Neural progenitor cell (in vitro differentiated cells): Measurements from ENCODE around the gene SNRPB. TPM values are rescaled to one million over a fixed set of nuclear protein-coding genes. Genes with fewer than 3 reads are reported as not detected.

Experiments used
- DNase-seq: peaks from one replicate; pipeline ENCODE4 v3.0.0-alpha.2; 2016; ENCODE audit warnings: low spot score
- H2AFZ ChIP-seq: fragments of 200-600 bp; sonication (generic); replicated peaks from 2 replicates; pipeline ENCODE4 v1.6.1; 2016; ENCODE audit warnings: antibody characterized with exemption
- H3F3A ChIP-seq: fragments of 200-600 bp; sonication (generic); 2 replicates; pipeline ENCODE4 v1.6.1; 2016; ENCODE audit warnings: antibody characterized with exemption, low read depth
- H3K27ac ChIP-seq: fragments of 200-600 bp; sonication (generic); 2 replicates; pipeline ENCODE4 v1.5.1; 2016; ENCODE audit warnings: mild to moderate bottlenecking
- H3K27me3 ChIP-seq: fragments of 200-600 bp; sonication (generic); 2 replicates; pipeline ENCODE4 v1.6.1; 2016; ENCODE audit warnings: mild to moderate bottlenecking, moderate library complexity
- H3K36me3 ChIP-seq: fragments of 200-600 bp; sonication (generic); 2 replicates; pipeline ENCODE4 v1.5.1; 2016
- H3K4me1 ChIP-seq: fragments of 200-600 bp; sonication (generic); 2 replicates; pipeline ENCODE4 v1.6.1; 2016; ENCODE audit warnings: mixed run types
- H3K4me2 ChIP-seq: fragments of 200-600 bp; sonication (generic); 2 replicates; pipeline ENCODE4 v1.6.1; 2016
- H3K4me3 ChIP-seq: fragments of 200-600 bp; sonication (generic); 2 replicates; pipeline ENCODE4 v1.5.1; 2016
- H3K79me2 ChIP-seq: fragments of 200-600 bp; sonication (generic); 2 replicates; pipeline ENCODE4 v1.6.1; 2016; ENCODE audit warnings: low read depth
- H3K9ac ChIP-seq: fragments of 200-600 bp; sonication (generic); 2 replicates; pipeline ENCODE4 v1.6.1; 2016
- H3K9me3 ChIP-seq: fragments of 200-600 bp; sonication (generic); 2 replicates; pipeline ENCODE4 v1.5.1; 2016; ENCODE audit warnings: low read depth
- H4K20me1 ChIP-seq: fragments of 200-600 bp; sonication (generic); 2 replicates; pipeline ENCODE4 v1.6.1; 2016; ENCODE audit warnings: low read depth
- H3K27ac Mint-ChIP-seq: 3 replicates; pipeline ENCODE4 v1.8.0; 2021; ENCODE audit warnings: mixed read lengths
- H3K27me3 Mint-ChIP-seq: 2 replicates; pipeline ENCODE4 v1.8.0; 2022; ENCODE audit warnings: low read depth, mild to moderate bottlenecking, inconsistent platforms, moderate library complexity, mixed read lengths; ENCODE audit not compliant: insufficient read depth
- H3K36me3 Mint-ChIP-seq: 3 replicates; pipeline ENCODE4 v1.8.0; 2021; ENCODE audit warnings: mixed read lengths
- H3K4me1 Mint-ChIP-seq: 3 replicates; pipeline ENCODE4 v1.8.0; 2021; ENCODE audit warnings: mixed read lengths
- H3K4me3 Mint-ChIP-seq: 3 replicates; pipeline ENCODE4 v1.8.0; 2021; ENCODE audit warnings: mild to moderate bottlenecking, moderate library complexity, mixed read lengths
- H3K9me3 Mint-ChIP-seq: 3 replicates; pipeline ENCODE4 v1.8.0; 2020; ENCODE audit warnings: mixed read lengths
- CTCF ChIP-seq: fragments of 200-600 bp; sonication (generic); IDR thresholded peaks from 2 replicates; pipeline ENCODE4 v1.5.1; 2017; ENCODE audit warnings: antibody characterized with exemption, mild to moderate bottlenecking
- EZH2 ChIP-seq: fragments of 200-600 bp; sonication (generic); IDR thresholded peaks from 2 replicates; pipeline ENCODE4 v1.6.1; 2017; ENCODE audit warnings: antibody characterized with exemption, mild to moderate bottlenecking, moderate library complexity
- EZH2phosphoT487 ChIP-seq: fragments of 200-600 bp; sonication (generic); IDR thresholded peaks from 2 replicates; pipeline ENCODE4 v1.6.1; 2017; ENCODE audit warnings: antibody characterized with exemption
- total RNA-seq: library from RNA; depleted of rRNA; stranded (reverse); fragments of >200 nt; gene quantifications from 2 replicates; pipeline ENCODE4 v1.2.3, GENCODE V29; 2015; ENCODE audit warnings: low replicate concordance

The SNRPB gene
- total RNA-seq, 1 donor from 2014 or later, result 323 TPM

- DNase-seq, result no peak
- H2AFZ ChIP-seq, result no peak overlapping the region
- H3K27ac ChIP-seq, result no peak overlapping the region
- H4K20me1 ChIP-seq, result no peaks in the 10 kb centered on the region
- no peaks in the 10 kb centered on the region for H3K9me3 ChIP-seq
- no peak overlapping the region for H3K4me3 ChIP-seq
- H3K27me3 Mint-ChIP-seq, result no peaks in the 10 kb centered on the region
- no peak overlapping the region for H3K4me3 Mint-ChIP-seq
- H3K4me1 Mint-ChIP-seq, result no peaks in the 10 kb centered on the region
- H3F3A ChIP-seq, result no peaks in the 10 kb centered on the region
- no peaks in the 10 kb centered on the region for H3K9me3 Mint-ChIP-seq
- no peak overlapping the region for H3K4me2 ChIP-seq
- no peaks in the 10 kb centered on the region for H3K79me2 ChIP-seq
- no peak overlapping the region for H3K9ac ChIP-seq
- H3K27me3 ChIP-seq, result no peaks in the 10 kb centered on the region
- no peak overlapping the region for H3K27ac Mint-ChIP-seq
- H3K36me3 ChIP-seq, result no peaks in the 10 kb centered on the region
- H3K4me1 ChIP-seq, result no peaks in the 10 kb centered on the region
- TF ChIP-seq CTCF, result no peak
- TF ChIP-seq EZH2phosphoT487, result no peak
- no peak for TF ChIP-seq EZH2
- peaks cover 24% of the 10 kb centered on the region for H3K36me3 Mint-ChIP-seq
Observed at GRCh38 chr20:2485661-2486060, 15.1 kb upstream of the SNRPB start.

- Mint-ChIP-seq H3K9me3 (no peaks in the 10 kb centered on the region), H3K27me3 (no peaks in the 10 kb centered on the region), H3K4me1 (no peaks in the 10 kb centered on the region), H3K4me3 (no peak overlapping the region), H3K36me3 (peaks cover 25% of the 10 kb centered on the region), H3K27ac (no peak overlapping the region)
- H2AFZ ChIP-seq, result no peak overlapping the region
- H3K36me3 ChIP-seq, result no peaks in the 10 kb centered on the region
- no peak overlapping the region for H3K4me2 ChIP-seq
- H3K79me2 ChIP-seq, result no peaks in the 10 kb centered on the region
- H3K4me1 ChIP-seq, result no peaks in the 10 kb centered on the region
- no peaks in the 10 kb centered on the region for H3F3A ChIP-seq
- H3K27ac ChIP-seq, result no peak overlapping the region
- no peak for TF ChIP-seq EZH2
- TF ChIP-seq EZH2phosphoT487, result no peak
- TF ChIP-seq CTCF, result no peak
- no peaks in the 10 kb centered on the region for H4K20me1 ChIP-seq
- H3K4me3 ChIP-seq, result no peak overlapping the region
- H3K9ac ChIP-seq, result no peak overlapping the region
- no peaks in the 10 kb centered on the region for H3K27me3 ChIP-seq
- no peaks in the 10 kb centered on the region for H3K9me3 ChIP-seq
- no peak for DNase-seq
Observed at GRCh38 chr20:2485080-2485479, 14.5 kb upstream of the SNRPB start.

- Mint-ChIP-seq H3K9me3 (no peaks in the 10 kb centered on the region), H3K4me3 (no peak overlapping the region), H3K27ac (no peak overlapping the region), H3K4me1 (no peaks in the 10 kb centered on the region), H3K36me3 (peaks cover 31% of the 10 kb centered on the region), H3K27me3 (peaks cover 3% of the 10 kb centered on the region)
- DNase-seq, result no peak
- H4K20me1 ChIP-seq, result no peaks in the 10 kb centered on the region
- H3K9ac ChIP-seq, result no peak overlapping the region
- no peak overlapping the region for H3K27ac ChIP-seq
- H3K4me1 ChIP-seq, result no peaks in the 10 kb centered on the region
- no peak overlapping the region for H3K4me3 ChIP-seq
- no peaks in the 10 kb centered on the region for H3K36me3 ChIP-seq
- TF ChIP-seq EZH2 (no peak), CTCF (no peak), EZH2phosphoT487 (no peak)
- no peak overlapping the region for H2AFZ ChIP-seq
- H3K27me3 ChIP-seq, result no peaks in the 10 kb centered on the region
- H3K9me3 ChIP-seq, result no peaks in the 10 kb centered on the region
- H3K4me2 ChIP-seq, result no peak overlapping the region
- H3K79me2 ChIP-seq, result no peaks in the 10 kb centered on the region
- no peaks in the 10 kb centered on the region for H3F3A ChIP-seq
Observed at GRCh38 chr20:2483504-2483903, 12.9 kb upstream of the SNRPB start.
